HFFc6 (cell line): Measurements from ENCODE around the gene TOX2. TPM values are rescaled to one million over a fixed set of nuclear protein-coding genes. Genes with fewer than 3 reads are reported as not detected.

Experiments used
- DNase-seq: peaks from one replicate; pipeline ENCODE4 v3.0.0-alpha.2; 2018
- H3K27ac Mint-ChIP-seq: 2 replicates; pipeline ENCODE4 v1.8.0; 2020; ENCODE audit warnings: mild to moderate bottlenecking, mixed read lengths
- H3K27me3 Mint-ChIP-seq: 2 replicates; pipeline ENCODE4 v1.8.0; 2021; ENCODE audit warnings: mild to moderate bottlenecking, moderate library complexity, mixed read lengths; ENCODE audit not compliant: insufficient read depth
- H3K36me3 Mint-ChIP-seq: 2 replicates; pipeline ENCODE4 v1.8.0; 2021; ENCODE audit warnings: low read depth, mixed read lengths
- H3K4me1 Mint-ChIP-seq: 2 replicates; pipeline ENCODE4 v1.8.0; 2020; ENCODE audit warnings: low read depth, mixed read lengths
- H3K4me3 Mint-ChIP-seq: 2 replicates; pipeline ENCODE4 v1.8.0; 2020; ENCODE audit warnings: mild to moderate bottlenecking, moderate library complexity, mixed read lengths
- H3K9me3 Mint-ChIP-seq: 2 replicates; pipeline ENCODE4 v1.8.0; 2020; ENCODE audit warnings: mild to moderate bottlenecking, mixed read lengths
- total RNA-seq, 6 experiments: library from RNA; stranded (reverse); fragmentation: NEBNext Ultra II Directional; extraction: Animal tissue kit (Norgen Biotek cat#: 25700); gene quantifications; 2 replicates in 1 of 6; 3 replicates in 5 of 6; pipeline ENCODE4 v1.2.3, GENCODE V29; 2021
- TF ChIP-seq, protein P1 (sequence below): fragments of 200-600 bp; sonication (generic); IDR thresholded peaks from 2 replicates; pipeline ENCODE4 v1.5.0; 2021; ENCODE audit warnings: antibody characterized with exemption, mild to moderate bottlenecking

TOX2 gene
- total RNA-seq, 6 experiments from 2014 or later = 46.1 to 68.2 (median 60.2) TPM

DNA sequence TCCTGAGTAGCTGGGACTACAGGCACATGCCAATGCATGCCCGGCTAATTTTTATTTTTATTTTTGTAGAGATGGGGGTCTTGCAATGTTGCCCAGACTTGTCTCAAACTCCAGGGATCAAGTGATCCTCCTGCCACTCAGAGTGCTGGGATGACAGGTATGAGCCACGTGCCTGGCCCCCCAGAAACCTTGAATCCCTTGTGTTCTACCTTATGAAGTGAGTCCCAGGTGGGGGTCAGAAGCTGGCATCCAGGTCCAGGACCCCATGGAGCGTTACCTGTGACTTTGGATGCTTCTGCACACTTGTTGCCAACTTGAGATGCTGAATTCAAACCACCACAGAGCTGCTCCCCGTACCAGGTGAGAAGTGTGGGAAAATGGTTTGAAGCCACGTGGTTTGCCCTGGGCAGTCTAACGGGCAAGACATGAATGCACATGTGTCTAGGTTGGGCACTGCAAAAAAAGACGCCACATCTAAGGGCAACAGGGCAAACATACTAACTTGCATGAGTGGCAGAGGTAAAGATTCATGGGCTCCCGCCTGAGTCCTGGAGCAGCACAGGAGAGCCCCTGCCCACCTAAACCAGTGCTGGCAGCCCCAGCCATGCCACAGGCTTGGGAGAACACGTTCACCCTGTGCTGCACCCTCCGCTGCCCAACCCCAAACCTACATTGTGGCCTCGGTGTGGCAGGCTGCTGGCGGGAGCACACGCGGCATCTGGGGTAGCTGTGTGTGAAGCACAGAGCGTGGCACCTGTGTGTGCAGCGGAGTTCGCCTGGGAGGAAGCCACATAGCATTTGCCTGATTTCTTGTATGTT lies 171.2 kb downstream of the TOX2 start:
- H3K27me3 Mint-ChIP-seq = no peaks in the 10 kb centered on the region
- H3K27ac Mint-ChIP-seq = no peak overlapping the region
- no peak for DNase-seq
- peaks cover 33% of the 10 kb centered on the region for H3K4me1 Mint-ChIP-seq
- TF ChIP-seq, protein P1, sequence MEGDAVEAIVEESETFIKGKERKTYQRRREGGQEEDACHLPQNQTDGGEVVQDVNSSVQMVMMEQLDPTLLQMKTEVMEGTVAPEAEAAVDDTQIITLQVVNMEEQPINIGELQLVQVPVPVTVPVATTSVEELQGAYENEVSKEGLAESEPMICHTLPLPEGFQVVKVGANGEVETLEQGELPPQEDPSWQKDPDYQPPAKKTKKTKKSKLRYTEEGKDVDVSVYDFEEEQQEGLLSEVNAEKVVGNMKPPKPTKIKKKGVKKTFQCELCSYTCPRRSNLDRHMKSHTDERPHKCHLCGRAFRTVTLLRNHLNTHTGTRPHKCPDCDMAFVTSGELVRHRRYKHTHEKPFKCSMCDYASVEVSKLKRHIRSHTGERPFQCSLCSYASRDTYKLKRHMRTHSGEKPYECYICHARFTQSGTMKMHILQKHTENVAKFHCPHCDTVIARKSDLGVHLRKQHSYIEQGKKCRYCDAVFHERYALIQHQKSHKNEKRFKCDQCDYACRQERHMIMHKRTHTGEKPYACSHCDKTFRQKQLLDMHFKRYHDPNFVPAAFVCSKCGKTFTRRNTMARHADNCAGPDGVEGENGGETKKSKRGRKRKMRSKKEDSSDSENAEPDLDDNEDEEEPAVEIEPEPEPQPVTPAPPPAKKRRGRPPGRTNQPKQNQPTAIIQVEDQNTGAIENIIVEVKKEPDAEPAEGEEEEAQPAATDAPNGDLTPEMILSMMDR = no peak
- no peaks in the 10 kb centered on the region for H3K36me3 Mint-ChIP-seq
- H3K9me3 Mint-ChIP-seq = no peaks in the 10 kb centered on the region
- H3K4me3 Mint-ChIP-seq = no peak overlapping the region

DNA sequence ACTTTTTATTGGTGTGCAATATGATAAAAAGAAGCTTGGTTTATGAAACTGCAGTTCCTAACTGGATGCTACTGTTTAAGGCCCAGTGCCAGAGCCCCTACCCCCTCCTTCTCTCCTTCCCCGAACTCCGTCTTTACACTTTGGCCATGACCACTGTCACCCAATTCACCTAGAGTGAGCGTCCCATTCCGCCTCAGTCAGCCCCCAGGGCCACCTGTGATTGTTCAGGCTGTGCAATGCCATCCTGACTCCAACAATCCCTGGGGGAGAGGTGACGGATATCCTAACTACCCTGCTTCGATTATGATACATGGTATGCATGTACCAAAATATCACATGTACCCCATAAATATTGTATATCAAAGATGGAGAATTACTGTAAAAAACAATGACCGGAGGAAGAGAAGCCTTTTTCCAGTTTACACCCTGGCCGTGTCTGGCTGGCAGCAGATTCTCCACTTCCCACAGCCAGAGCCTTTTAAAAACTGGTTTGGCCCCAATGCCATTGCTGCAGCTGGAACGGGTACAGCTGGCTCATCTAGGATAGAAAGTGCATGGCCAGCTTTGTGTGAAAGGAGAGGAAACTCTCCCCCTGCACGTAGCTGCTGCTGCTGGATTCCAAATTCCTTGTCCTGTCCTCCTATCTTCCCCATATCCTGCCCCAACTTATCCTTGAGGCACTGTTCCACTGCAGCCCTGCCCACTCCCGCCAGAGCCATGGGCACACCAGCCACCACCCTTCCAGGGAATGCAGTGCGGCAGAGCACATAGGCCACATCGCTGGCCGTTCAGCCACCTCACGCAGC lies 172.6 kb downstream of the TOX2 start:
- Mint-ChIP-seq H3K36me3 (no peaks in the 10 kb centered on the region), H3K9me3 (no peaks in the 10 kb centered on the region), H3K4me1 (peaks cover 42% of the 10 kb centered on the region), H3K27me3 (no peaks in the 10 kb centered on the region), H3K4me3 (no peak overlapping the region), H3K27ac (no peak overlapping the region)
- TF ChIP-seq, protein P1 = no peak
- no peak for DNase-seq

DNA sequence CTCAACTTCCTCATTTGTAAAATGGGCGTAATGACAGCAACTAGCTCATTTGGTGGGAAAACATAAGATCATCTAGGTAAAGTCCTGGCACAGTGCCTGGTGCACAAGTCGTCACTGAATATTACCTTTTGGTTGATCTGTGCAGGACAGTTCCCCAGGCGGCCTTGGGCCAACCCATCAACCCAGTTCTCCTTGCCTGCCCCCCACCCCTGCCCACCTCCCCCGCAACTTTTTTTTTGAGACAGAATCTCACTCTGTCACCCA lies 173.1 kb downstream of the TOX2 start:
- DNase-seq = no peak
- TF ChIP-seq, protein P1 = no peak
- Mint-ChIP-seq H3K27me3 (no peaks in the 10 kb centered on the region), H3K4me1 (peaks cover 40% of the 10 kb centered on the region), H3K9me3 (no peaks in the 10 kb centered on the region), H3K4me3 (no peak overlapping the region), H3K36me3 (no peaks in the 10 kb centered on the region), H3K27ac (no peak overlapping the region)

DNA sequence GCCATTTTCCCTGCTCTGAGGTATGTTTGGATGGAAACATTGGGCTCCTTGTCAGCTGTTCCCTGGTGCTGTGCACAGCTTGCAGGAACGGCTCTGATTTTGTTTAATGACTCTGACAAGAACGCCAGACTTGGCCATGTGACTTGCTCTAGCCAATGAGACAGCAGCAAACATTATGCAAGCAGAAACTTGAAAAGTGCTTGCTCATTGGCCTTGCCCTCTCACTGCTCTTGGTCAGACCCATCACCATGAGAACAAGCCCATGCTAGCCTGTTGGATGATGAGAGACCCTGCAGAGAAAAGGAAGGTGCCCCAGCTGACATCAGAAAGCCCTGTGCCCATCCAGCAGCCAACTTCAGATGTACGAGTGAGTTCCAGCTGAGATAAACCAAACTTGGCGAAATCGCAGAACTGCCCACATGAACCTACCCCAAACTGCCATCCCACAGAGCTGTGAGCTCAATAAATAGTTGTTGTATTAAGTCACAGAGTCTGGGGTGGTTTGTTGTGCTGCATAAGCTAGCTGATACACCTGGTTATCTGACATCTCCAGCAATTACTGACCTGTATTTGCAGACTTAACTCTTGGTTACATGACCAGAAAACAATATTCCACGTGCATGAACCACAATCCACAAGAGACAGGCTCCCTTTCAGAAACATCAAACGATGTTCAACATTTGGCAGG lies 175.5 kb downstream of the TOX2 start:
- Mint-ChIP-seq H3K4me3 (peak overlapping the region; percentile 26; the same call in 1 of the 2 replicates), H3K27me3 (no peaks in the 10 kb centered on the region), H3K9me3 (no peaks in the 10 kb centered on the region), H3K36me3 (no peaks in the 10 kb centered on the region), H3K27ac (peak overlapping the region; percentile 77), H3K4me1 (peaks cover 33% of the 10 kb centered on the region)
- peak; percentile 70 for DNase-seq
- TF ChIP-seq, protein P1 = no peak

DNA sequence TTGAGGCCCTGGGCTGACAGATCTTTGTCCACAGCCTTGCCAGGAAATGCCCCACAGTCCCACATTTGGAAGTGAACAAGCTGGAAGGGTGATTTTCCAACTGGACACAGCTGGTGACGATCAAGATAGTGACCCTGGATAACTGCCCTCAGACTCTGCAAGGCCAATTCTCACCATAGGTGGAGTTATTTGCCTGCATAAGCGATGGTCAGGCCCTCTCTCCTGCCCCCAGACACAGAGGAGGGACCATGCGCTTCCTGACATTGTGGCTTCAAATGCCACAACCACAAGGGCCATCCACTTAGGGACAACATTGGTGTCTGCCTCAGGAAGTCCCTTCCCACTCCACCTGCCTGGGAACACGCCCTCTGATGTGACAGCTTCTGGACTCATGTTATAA lies 176.4 kb downstream of the TOX2 start:
- H3K4me3 Mint-ChIP-seq = no peak overlapping the region
- TF ChIP-seq, protein P1 = 0 out of 2 replicates have a peak, but pooled peaks have one; percentile 32
- H3K9me3 Mint-ChIP-seq = no peaks in the 10 kb centered on the region
- no peaks in the 10 kb centered on the region for H3K36me3 Mint-ChIP-seq
- no peak overlapping the region for H3K27ac Mint-ChIP-seq
- H3K4me1 Mint-ChIP-seq = peaks cover 33% of the 10 kb centered on the region
- no peak for DNase-seq
- H3K27me3 Mint-ChIP-seq = no peaks in the 10 kb centered on the region
